B cell (primary cell): Measurements from ENCODE around the gene FSD1. TPM values are rescaled to one million over a fixed set of nuclear protein-coding genes. Genes with fewer than 3 reads are reported as not detected.

ENCODE experiments used
- ATAC-seq: fragments of 200-7000 bp; cut with Tn5 transposase; one replicate; pipeline ENCODE4 v1.10.0; 2021; ENCODE audit warnings: low read depth, mild to moderate bottlenecking, moderate number of reproducible peaks, moderate library complexity
- CTCF ChIA-PET: fragments of 350-600 bp; sonication (Branson Sonifier 250); formaldehyde crosslinking; loops from one replicate; lab custom pipeline; 2021; ENCODE audit warnings: antibody characterized with exemption, inconsistent platforms; lab: Charles Lee
- POLR2A ChIA-PET: fragments of 350-600 bp; sonication (Branson Sonifier 250); formaldehyde crosslinking; loops from one replicate; lab custom pipeline; 2021; ENCODE audit warnings: antibody characterized with exemption; lab: Charles Lee
- DNase-seq: peaks from one replicate; pipeline ENCODE4 v3.0.0; 2013
- H2AFZ ChIP-seq: 2 replicates; pipeline ENCODE4 v1.6.1; 2012; ENCODE audit warnings: mild to moderate bottlenecking, low read depth, low read length; ENCODE audit not compliant: insufficient read depth, poor library complexity, severe bottlenecking
- H3K27ac ChIP-seq, 2 donors: 1 replicate in 1 of 2; 2 replicates in 1 of 2; pipeline ENCODE4 v1.5.1; 2012 to 2013; ENCODE audit warnings: low read length in 2 of 2, mild to moderate bottlenecking in 2 of 2, moderate library complexity in 1 of 2
- H3K27me3 ChIP-seq, 4 experiments: fragments of 200-600 bp in 1 of 4; sonication (generic) in 1 of 4; replicated peaks in 1 of 4; 1 replicate in 2 of 4; 2 replicates in 2 of 4; pipeline versions ENCODE4 v1.6.1 to v1.7.0; 2013 to 2016; ENCODE audit warnings: low read length in 3 of 4, mild to moderate bottlenecking in 2 of 4, mixed read lengths in 1 of 4, moderate library complexity in 1 of 4; ENCODE audit not compliant: insufficient read depth in 4 of 4, control insufficient read depth in 3 of 4; ENCODE audit errors: control extremely low read depth in 1 of 4
- H3K36me3 ChIP-seq, 2 experiments: replicated peaks in 1 of 2; 1 replicate in 1 of 2; 2 replicates in 1 of 2; pipeline versions ENCODE4 v1.6.1 to v1.7.1; 2013; ENCODE audit warnings: low read length in 1 of 2; ENCODE audit not compliant: insufficient read depth in 2 of 2, control insufficient read depth in 1 of 2; ENCODE audit errors: control extremely low read depth in 1 of 2, extremely low read depth in 1 of 2
- H3K4me1 ChIP-seq, 2 donors: fragments of 200-600 bp in 1 of 2; sonication (generic) in 1 of 2; 1 replicate in 1 of 2; 2 replicates in 1 of 2; pipeline versions ENCODE4 v1.5.1 to v1.6.1; 2013 to 2017; ENCODE audit warnings: low read length in 2 of 2; ENCODE audit not compliant: control insufficient read depth in 2 of 2, insufficient read depth in 2 of 2
- H3K4me2 ChIP-seq: replicated peaks from 2 replicates; pipeline ENCODE3; 2012; ENCODE audit warnings: mild to moderate bottlenecking, low read depth, low read length; ENCODE audit not compliant: poor library complexity, severe bottlenecking
- H3K4me3 ChIP-seq, 5 experiments: fragments of 200-600 bp in 1 of 5; sonication (generic) in 1 of 5; 1 replicate in 3 of 5; 2 replicates in 2 of 5; pipeline versions ENCODE4 v1.5.1 to v1.7.0; 2011 to 2016; ENCODE audit warnings: low read length in 4 of 5, mild to moderate bottlenecking in 4 of 5, low read depth in 2 of 5, control low read depth in 1 of 5, moderate library complexity in 1 of 5; ENCODE audit not compliant: insufficient read depth in 1 of 5; ENCODE audit errors: control extremely low read depth in 1 of 5, extremely low read depth in 1 of 5
- H3K79me2 ChIP-seq: fragments of 200-600 bp; sonication (generic); one replicate; pipeline ENCODE4 v1.6.0; 2016; ENCODE audit warnings: low read length; ENCODE audit not compliant: control insufficient read depth, insufficient read depth
- H3K9ac ChIP-seq: fragments of 200-600 bp; sonication (generic); 2 replicates; pipeline ENCODE4 v1.6.1; 2017; ENCODE audit warnings: mild to moderate bottlenecking, low read length, moderate library complexity
- H3K9me3 ChIP-seq, 3 donors: one replicate each; pipeline versions ENCODE4 v1.6.1 to v1.7.1; 2013; ENCODE audit warnings: low read length in 2 of 3; ENCODE audit not compliant: control insufficient read depth in 2 of 3, insufficient read depth in 1 of 3; ENCODE audit errors: control extremely low read depth in 1 of 3
- H4K20me1 ChIP-seq: 2 replicates; pipeline ENCODE4 v1.6.0; 2012; ENCODE audit warnings: mild to moderate bottlenecking, low read length; ENCODE audit not compliant: insufficient read depth, control insufficient read depth, poor library complexity, severe bottlenecking
- H3K27ac Mint-ChIP-seq: one replicate; pipeline ENCODE4 v1.8.0; 2021; ENCODE audit warnings: mixed read lengths
- H3K27me3 Mint-ChIP-seq: one replicate; pipeline ENCODE4 v1.8.0; 2021; ENCODE audit warnings: mixed read lengths
- H3K4me1 Mint-ChIP-seq: one replicate; pipeline ENCODE4 v1.8.0; 2021; ENCODE audit warnings: mixed read lengths
- H3K4me3 Mint-ChIP-seq: one replicate; pipeline ENCODE4 v1.8.0; 2021; ENCODE audit warnings: mixed read lengths
- H3K9me3 Mint-ChIP-seq: one replicate; pipeline ENCODE4 v1.8.0; 2022; ENCODE audit warnings: mixed read lengths; ENCODE audit not compliant: insufficient read depth
- CTCF ChIP-seq: fragments of 200-600 bp; IDR thresholded peaks from one replicate; pipeline ENCODE4 v1.8.0; 2022; ENCODE audit warnings: antibody characterized with exemption, mild to moderate bottlenecking
- EZH2 ChIP-seq: IDR thresholded peaks from 2 replicates; pipeline ENCODE4 v1.6.1; 2012; ENCODE audit warnings: borderline replicate concordance, low read depth, mild to moderate bottlenecking, moderate library complexity, low read length; ENCODE audit not compliant: insufficient read depth, poor library complexity, severe bottlenecking
- WGBS: methylation state at CpG from one replicate; pipeline ENCODE4 v1.1.5; 2013; ENCODE audit warnings: missing lambda C conversion rate; ENCODE audit not compliant: insufficient coverage; 5-methylcytosine and 5-hydroxymethylcytosine counted together
- intact Hi-C: fragments of 100-400 bp; cut with micrococcal nuclease; formaldehyde crosslinking; loops from one replicate; pipeline ENCODE4 v1.10.0; 2022
- polyA plus RNA-seq: library from polyadenylated mRNA; depleted of rRNA; stranded (reverse); fragments of >200 nt; gene quantifications from 2 replicates; pipeline ENCODE4 v1.2.3, GENCODE V29; 2012
- total RNA-seq, 2 donors: library from RNA; stranded (reverse); fragments of 120-200 nt in 1 of 2; gene quantifications; 1 replicate in 1 of 2; 2 replicates in 1 of 2; pipeline versions ENCODE4 v1.2.3 to v1.2.4, GENCODE V29; 2013 to 2022

FSD1 gene
- total and polyA plus RNA-seq, 2 donors (not counting 1 experiment from before 2014, with no cell fraction given): 2.7 to 2.8 TPM

- H3K4me1 ChIP-seq: peaks cover 38 to 45% of the 10 kb centered on the region in 2 donors
- no peaks in the 10 kb centered on the region for H3K9me3 Mint-ChIP-seq
- H3K27me3 Mint-ChIP-seq: no peaks in the 10 kb centered on the region
- H3K9me3 ChIP-seq: no peaks in the 10 kb centered on the region
- H4K20me1 ChIP-seq: peaks cover 18% of the 10 kb centered on the region
- peak overlapping the region; percentile 84 to 95 for H3K27ac ChIP-seq
- peaks cover 12% of the 10 kb centered on the region for H3K79me2 ChIP-seq
- TF ChIP-seq CTCF: no peak
- TF ChIP-seq EZH2: no peak
- WGBS: 93% methylated on average over 9 of the region's 16 CpGs
- intact Hi-C loops: no loop called here
- peaks cover 41% of the 10 kb centered on the region for H3K4me1 Mint-ChIP-seq
- ChIA-PET POLR2A (interaction anchor here (0.7 to 1.3 kb wide), 4 partner anchors 9 to 104 kb away, joined by 3 to 10 read pairs (median 4); partner anchors contain the start of gene MPND), CTCF (interaction anchor here (0.9 to 2.1 kb wide), 5 partner anchors 9 to 33 kb away, joined by 3 to 14 read pairs (median 4); partner anchors contain the start of gene SH3GL1)
- no peak overlapping the region for H2AFZ ChIP-seq
- H3K4me3 Mint-ChIP-seq: no peak overlapping the region
- no peaks in the 10 kb centered on the region for H3K27me3 ChIP-seq
- peak overlapping the region; percentile 78 for H3K27ac Mint-ChIP-seq
- no peak overlapping the region for H3K4me3 ChIP-seq
- DNase-seq: peak; percentile 27
- peaks cover 0 to 43% of the 10 kb centered on the region in 2 experiments for H3K36me3 ChIP-seq
- no peak overlapping the region for H3K4me2 ChIP-seq
- no peak overlapping the region for H3K9ac ChIP-seq
- ATAC-seq: no peak
These were observed 62.4 kb downstream of the FSD1 start for GRCh38 chr19:4366666-4367335.

- 95% methylated on average over 9 of the region's 10 CpGs for WGBS
- Histone ChIP-seq H3K9me3 (no peaks in the 10 kb centered on the region), H2AFZ (no peak overlapping the region), H3K4me2 (no peak overlapping the region), H3K4me1 (peaks cover 43 to 51% of the 10 kb centered on the region in 2 donors), H3K79me2 (peaks cover 17% of the 10 kb centered on the region), H3K36me3 (peaks cover 0 to 38% of the 10 kb centered on the region in 2 experiments), H3K27ac (peak overlapping the region; percentile 84 to 95), H3K9ac (no peak overlapping the region), H3K27me3 (no peaks in the 10 kb centered on the region), H3K4me3 (no peak overlapping the region), H4K20me1 (peaks cover 23% of the 10 kb centered on the region)
- peaks cover 45% of the 10 kb centered on the region for H3K4me1 Mint-ChIP-seq
- CTCF ChIA-PET: interaction anchor here (0.9 to 2.1 kb wide), 5 partner anchors 10 to 33 kb away, joined by 3 to 14 read pairs (median 4); partner anchors contain the start of gene SH3GL1
- ATAC-seq (no peak), DNase-seq (no peak)
- H3K4me3 Mint-ChIP-seq: no peak overlapping the region
- intact Hi-C loops: no loop called here
- peak overlapping the region; percentile 96 for H3K27ac Mint-ChIP-seq
- no peak for TF ChIP-seq EZH2
- TF ChIP-seq CTCF: no peak
- H3K9me3 Mint-ChIP-seq: no peaks in the 10 kb centered on the region
- POLR2A ChIA-PET: interaction anchor here (0.7 to 1.3 kb wide), 3 partner anchors 8 to 37 kb away, joined by 3 to 4 read pairs (median 3); partner anchors contain the start of gene MPND
- H3K27me3 Mint-ChIP-seq: no peaks in the 10 kb centered on the region
These were observed 62.9 kb downstream of the FSD1 start for GRCh38 chr19:4367336-4367723.
